NCI-H2029 treated with DMSO at 0.1 percent for 48 hours (cell line): Measurements from ENCODE around the gene ADI1.
"Not testable (repeated sequence)": the region's sequence is repeated elsewhere in the genome, so short reads cannot be mapped to it uniquely, and the experiment has no call there.

Source experiments
- DNase-seq: peaks from one replicate; lab custom pipeline; 2025; lab: John Stamatoyannopoulos, UW

ADI1 gene

GRCh38 chr2:3529316-3530025 lies 10.1 kb upstream of the ADI1 start:
- DNase-seq, result no peak

DNA sequence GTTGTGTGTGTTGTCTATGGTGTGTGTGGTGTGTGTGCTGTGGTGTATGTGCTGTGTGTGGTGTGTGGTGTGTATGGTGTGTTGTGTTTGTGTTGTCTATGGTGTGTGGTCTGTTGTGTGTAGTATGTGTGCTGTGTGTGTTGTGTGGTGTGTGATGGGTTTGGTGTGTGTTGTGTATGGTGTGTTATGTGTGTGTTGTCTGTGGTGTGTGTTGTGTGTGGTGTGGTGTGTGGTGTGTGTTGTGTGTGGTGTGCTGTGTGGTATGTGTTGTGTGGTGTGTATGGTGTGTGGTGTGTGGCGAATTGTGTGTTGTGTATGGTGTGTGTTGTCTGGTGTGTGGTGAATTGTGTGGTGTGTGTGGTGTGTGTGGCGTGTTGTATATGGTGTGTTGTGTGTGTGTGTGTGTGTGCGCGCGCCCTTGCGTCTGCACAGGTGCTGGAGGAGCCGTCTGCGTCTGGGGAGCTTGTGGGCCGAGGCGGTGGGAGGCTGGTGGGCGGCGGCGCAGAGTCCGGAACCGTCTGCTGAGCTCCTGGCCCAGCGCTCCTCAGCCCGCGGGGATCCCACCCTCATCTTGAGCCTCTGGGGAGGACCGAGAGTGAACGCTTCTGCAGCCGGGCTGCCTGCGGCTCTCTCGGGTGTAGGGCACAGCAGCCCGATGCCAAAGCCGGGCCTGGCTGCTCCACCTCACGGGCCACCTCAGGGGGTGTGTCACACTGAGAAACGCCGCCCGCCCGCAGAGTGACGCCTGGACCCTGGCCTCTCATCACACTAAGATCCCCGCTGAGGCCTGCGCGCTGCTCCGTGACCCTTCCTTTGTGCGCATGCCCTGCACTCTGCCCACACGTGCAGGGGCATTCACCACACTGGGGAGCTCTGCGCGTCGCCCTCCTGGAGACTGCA lies 8.8 kb upstream of the ADI1 start:
- DNase-seq, result no peak

- DNase-seq, result no peak
These were observed 7.5 kb upstream of the ADI1 start for GRCh38 chr2:3526871-3527270.

- DNase-seq, result no peak
These were observed 4.3 kb upstream of the ADI1 start for GRCh38 chr2:3523551-3524041.

DNA sequence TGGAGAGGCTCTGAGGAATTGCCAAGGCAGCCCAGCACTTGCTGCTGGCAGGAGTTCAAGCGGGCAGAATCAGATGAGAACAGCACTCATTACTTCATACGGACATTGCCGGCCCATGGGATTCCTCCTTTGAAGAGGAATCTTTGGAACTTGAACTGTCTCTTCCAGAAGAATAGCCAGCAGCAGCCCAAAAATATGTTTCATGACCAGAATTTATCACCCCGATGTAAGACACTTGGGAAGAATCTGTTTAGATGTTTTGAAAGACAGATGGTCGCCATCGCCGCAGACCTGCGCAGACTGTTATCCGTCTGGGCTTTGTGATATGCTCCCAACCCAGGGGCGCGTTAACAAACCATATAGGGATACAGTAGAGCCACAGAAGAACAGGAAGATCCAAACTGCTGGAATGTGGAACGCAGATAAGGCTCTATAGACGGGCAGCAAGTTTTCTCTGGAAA lies 3.7 kb upstream of the ADI1 start:
- DNase-seq, result no peak

GRCh38 chr2:3520591-3520990 lies 1.3 kb upstream of the ADI1 start:
- no peak for DNase-seq

DNA sequence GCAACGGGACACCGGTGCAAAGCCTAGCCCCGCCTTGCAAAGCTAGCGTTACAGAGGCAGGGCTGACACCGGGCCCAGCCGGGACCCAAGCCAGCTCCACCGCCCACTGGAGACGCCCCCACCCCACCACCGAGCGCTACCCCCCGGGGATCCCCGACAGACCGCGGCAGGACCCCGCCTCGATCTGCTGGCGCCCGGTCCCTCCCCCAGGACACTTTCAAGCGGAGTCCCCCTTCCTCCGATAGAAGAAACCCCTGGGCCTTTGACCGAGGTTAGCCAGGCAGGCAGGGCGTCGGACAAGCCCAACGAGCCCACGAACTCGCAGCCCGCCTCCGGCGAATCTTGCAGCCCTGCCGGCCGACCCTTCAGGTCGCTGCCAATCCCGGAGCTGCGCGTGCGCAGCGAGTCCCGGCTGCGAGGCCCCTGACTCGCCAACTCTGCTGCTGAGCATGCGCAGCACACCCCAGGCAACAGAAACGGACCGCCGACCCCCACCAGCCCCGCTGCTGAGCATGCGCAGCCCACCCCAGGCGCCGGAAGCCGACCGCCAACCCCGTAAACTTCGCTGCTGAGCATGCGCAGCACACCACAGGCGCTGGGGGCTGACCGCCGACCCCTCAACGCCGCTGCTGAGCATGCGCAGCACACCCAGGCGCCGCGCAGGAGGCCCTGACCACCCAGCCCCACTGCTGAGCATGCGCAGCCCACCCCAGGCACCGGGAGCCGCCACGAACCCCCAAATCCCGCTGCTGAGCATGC lies 656 bp downstream of the ADI1 start:
- DNase-seq, result peak; percentile 55

DNA sequence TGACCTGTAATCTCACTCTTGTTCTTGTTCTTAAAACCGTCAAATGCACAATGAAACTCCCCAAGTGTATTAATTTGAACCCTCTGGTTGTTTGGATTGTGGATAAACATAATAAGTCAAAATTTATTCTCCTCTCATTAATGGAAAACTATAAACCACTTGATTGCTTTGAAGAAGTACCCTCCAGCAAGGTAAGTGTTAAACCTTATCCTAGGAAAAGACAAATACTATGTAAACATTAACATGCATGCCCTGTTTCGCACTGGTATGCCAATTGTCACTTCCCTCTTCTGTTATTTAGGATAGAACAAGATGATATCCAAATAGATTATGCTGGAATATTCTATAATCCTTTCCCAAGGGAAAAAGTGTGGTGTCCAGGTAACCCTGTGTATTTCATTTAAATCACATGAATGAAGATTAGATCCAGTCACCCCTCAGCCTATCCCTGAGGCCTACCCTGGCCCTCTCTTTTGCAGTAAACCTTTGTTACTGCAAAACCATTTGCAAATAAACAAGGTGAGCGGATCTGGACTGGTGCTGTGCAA lies 1.3 kb downstream of the ADI1 start:
- peak; percentile 62 for DNase-seq

DNA sequence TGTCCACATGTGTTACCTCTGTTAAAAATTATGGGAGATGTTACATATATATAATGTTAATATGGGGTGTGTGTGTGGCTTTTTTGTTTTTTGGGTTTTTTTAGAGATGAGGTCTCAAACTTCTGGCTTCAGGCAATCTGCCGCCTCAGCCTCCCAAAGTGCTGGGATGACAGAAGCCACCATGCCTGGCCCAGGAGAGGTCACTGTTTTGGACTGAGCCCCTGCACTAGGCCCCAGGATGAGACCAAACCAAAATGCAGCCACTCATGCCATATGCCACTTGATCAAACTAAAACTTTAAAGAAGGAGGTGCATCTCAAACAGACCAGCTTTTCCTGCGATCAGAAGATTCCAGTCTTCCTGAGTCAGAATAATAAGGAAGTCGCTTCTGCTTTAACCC lies 2.5 kb downstream of the ADI1 start:
- DNase-seq, result no peak

DNA sequence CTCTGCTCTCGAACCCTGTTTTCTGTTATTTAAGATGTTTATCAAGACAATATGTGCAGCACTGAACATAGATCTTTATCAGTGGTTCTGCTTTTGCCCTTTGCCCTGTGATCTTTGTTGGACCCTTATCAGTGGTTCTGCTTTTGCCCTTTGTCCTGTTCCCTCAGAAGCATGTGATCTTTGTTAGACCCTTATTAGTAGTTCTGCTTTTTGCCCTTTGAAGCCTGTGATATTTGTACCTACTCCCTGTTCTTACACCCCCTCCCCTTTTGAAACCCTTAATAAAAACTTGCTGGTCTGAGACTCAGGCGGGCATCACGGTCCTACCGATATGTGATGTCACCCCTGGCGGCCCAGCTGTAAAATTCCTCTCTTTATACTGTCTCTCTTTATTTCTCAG lies 3.9 kb downstream of the ADI1 start:
- not testable (repeated sequence) for DNase-seq

- DNase-seq, result no peak
These were observed 6.1 kb downstream of the ADI1 start for GRCh38 chr2:3513026-3513810.

- DNase-seq, result no peak
These were observed 7.2 kb downstream of the ADI1 start for GRCh38 chr2:3512086-3512485.

DNA sequence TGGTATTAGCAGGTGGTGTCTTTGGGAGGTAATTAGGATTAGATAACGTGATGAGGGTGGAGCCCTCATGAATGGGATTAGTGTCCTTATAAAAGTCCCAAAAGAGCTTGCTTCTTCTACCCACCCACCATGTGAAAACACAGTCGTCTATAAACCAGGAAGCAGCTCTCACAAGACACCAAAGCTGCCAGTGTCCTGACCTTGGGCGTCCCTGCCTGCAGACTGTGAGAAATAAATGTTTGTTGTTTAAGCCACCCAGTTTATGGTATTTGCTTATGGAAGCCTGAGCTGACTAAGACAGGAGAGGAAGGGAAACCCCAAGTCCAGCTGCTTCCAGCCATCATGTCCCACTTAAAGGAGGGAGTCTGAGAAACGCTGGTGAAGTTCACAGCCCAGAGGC lies 13.6 kb downstream of the ADI1 start:
- no peak for DNase-seq

- peak; percentile 64 for DNase-seq
These were observed 14.6 kb downstream of the ADI1 start for GRCh38 chr2:3504741-3505140.

DNA sequence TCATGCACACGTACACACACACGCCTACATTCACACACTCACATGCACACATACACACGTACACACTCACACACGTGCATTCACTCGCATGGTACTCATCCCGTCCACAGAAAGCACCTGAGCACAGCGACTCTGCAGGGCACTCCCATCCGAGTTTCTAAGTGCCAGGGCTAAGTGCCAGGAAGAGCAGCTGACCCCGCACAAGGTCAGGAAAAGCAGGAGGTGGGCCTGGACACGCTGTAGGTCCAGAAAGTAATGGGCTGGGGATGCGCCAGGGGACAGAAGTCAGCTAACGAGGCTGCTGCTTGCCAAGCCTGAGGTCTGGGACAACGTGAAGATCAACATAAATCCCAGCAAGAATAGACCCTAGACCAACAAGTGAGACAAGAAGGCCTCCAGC lies 15.8 kb downstream of the ADI1 start:
- DNase-seq, result no peak

DNA sequence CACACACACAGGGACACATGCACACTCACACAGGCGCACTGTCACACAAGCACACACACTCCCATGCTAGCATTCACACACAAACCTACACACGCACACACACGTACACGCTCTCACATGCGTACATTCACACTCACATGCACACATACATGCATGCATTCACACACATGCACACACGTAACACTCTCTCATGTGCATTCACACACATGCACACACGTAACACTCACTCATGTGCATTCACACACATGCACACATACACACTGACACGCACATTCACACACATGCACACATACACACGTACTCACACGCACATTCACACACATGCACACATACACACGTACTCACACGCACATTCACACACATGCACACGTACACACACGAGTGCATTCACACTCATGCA lies 16.3 kb downstream of the ADI1 start:
- DNase-seq, result no peak

DNA sequence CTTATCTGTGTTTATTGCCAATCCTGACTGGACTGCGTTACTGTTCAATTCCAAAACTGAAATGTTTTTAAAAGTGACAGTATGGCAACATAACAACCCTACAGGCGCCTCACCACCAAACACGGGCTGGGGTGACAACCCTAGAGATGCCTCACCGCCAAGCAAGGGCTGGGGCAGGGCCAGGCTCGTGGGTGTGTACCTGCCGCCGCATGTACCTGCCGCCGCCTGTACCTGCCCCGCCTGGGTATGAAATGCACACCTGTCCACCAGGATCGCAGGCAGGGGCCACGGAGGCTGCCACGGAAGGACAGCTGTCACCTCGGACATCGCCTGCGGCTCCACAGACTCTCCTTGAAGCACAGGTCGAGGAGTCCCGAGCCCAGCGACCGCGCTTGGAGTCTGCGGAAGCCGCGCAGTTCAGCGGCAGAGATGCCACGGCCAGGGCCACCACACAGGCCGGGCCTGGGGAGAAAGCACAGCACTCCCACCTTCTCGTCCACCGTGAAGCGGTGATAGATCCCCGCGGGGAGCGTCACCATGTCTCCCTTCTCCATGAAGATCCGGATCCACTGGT lies 18.9 kb downstream of the ADI1 start:
- no peak for DNase-seq

GRCh38 chr2:3498783-3499394 lies 20.4 kb downstream of the ADI1 start:
- no peak for DNase-seq

DNA sequence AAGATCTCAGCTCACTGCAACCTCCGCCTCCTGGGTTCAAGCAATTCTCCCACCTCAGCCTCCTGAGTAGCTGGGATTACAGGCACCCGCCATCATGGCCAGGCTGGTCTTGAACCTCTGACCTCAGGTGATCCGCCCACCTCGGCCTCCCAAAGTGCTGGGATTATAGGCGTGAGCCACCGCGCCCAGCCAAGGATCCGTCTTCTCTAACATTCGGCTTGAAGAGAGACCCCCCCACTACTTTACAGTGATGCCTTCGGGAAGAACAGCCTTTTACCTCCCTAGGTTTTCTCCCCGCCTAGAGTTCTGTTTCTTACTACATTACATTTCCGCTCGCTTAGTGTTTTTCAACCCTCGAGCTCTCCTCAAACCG lies 22.6 kb downstream of the ADI1 start:
- DNase-seq, result not testable (repeated sequence)

- DNase-seq, result no peak
These were observed 24.2 kb downstream of the ADI1 start for GRCh38 chr2:3494984-3495666.
